B cell (primary cell): ENCODE results near the gene HLX. TPM values are rescaled to one million over a fixed set of nuclear protein-coding genes. Genes with fewer than 3 reads are reported as not detected.

Experiments used
- ATAC-seq: fragments of 200-7000 bp; cut with Tn5 transposase; one replicate; pipeline ENCODE4 v1.10.0; 2021; ENCODE audit warnings: low read depth, mild to moderate bottlenecking, moderate number of reproducible peaks, moderate library complexity
- CTCF ChIA-PET: fragments of 350-600 bp; sonication (Branson Sonifier 250); formaldehyde crosslinking; loops from one replicate; lab custom pipeline; 2021; ENCODE audit warnings: antibody characterized with exemption, inconsistent platforms; lab: Charles Lee
- POLR2A ChIA-PET: fragments of 350-600 bp; sonication (Branson Sonifier 250); formaldehyde crosslinking; loops from one replicate; lab custom pipeline; 2021; ENCODE audit warnings: antibody characterized with exemption; lab: Charles Lee
- DNase-seq: peaks from one replicate; pipeline ENCODE4 v3.0.0; 2013
- H2AFZ ChIP-seq: 2 replicates; pipeline ENCODE4 v1.6.1; 2012; ENCODE audit warnings: mild to moderate bottlenecking, low read depth, low read length; ENCODE audit not compliant: insufficient read depth, poor library complexity, severe bottlenecking
- H3K27ac ChIP-seq, 2 donors: 1 replicate in 1 of 2; 2 replicates in 1 of 2; pipeline ENCODE4 v1.5.1; 2012 to 2013; ENCODE audit warnings: low read length in 2 of 2, mild to moderate bottlenecking in 2 of 2, moderate library complexity in 1 of 2
- H3K27me3 ChIP-seq, 4 experiments: fragments of 200-600 bp in 1 of 4; sonication (generic) in 1 of 4; replicated peaks in 1 of 4; 1 replicate in 2 of 4; 2 replicates in 2 of 4; pipeline versions ENCODE4 v1.6.1 to v1.7.0; 2013 to 2016; ENCODE audit warnings: low read length in 3 of 4, mild to moderate bottlenecking in 2 of 4, mixed read lengths in 1 of 4, moderate library complexity in 1 of 4; ENCODE audit not compliant: insufficient read depth in 4 of 4, control insufficient read depth in 3 of 4; ENCODE audit errors: control extremely low read depth in 1 of 4
- H3K36me3 ChIP-seq, 2 experiments: replicated peaks in 1 of 2; 1 replicate in 1 of 2; 2 replicates in 1 of 2; pipeline versions ENCODE4 v1.6.1 to v1.7.1; 2013; ENCODE audit warnings: low read length in 1 of 2; ENCODE audit not compliant: insufficient read depth in 2 of 2, control insufficient read depth in 1 of 2; ENCODE audit errors: control extremely low read depth in 1 of 2, extremely low read depth in 1 of 2
- H3K4me1 ChIP-seq, 2 donors: fragments of 200-600 bp in 1 of 2; sonication (generic) in 1 of 2; 1 replicate in 1 of 2; 2 replicates in 1 of 2; pipeline versions ENCODE4 v1.5.1 to v1.6.1; 2013 to 2017; ENCODE audit warnings: low read length in 2 of 2; ENCODE audit not compliant: control insufficient read depth in 2 of 2, insufficient read depth in 2 of 2
- H3K4me2 ChIP-seq: replicated peaks from 2 replicates; pipeline ENCODE3; 2012; ENCODE audit warnings: mild to moderate bottlenecking, low read depth, low read length; ENCODE audit not compliant: poor library complexity, severe bottlenecking
- H3K4me3 ChIP-seq, 5 experiments: fragments of 200-600 bp in 1 of 5; sonication (generic) in 1 of 5; 1 replicate in 3 of 5; 2 replicates in 2 of 5; pipeline versions ENCODE4 v1.5.1 to v1.7.0; 2011 to 2016; ENCODE audit warnings: low read length in 4 of 5, mild to moderate bottlenecking in 4 of 5, low read depth in 2 of 5, control low read depth in 1 of 5, moderate library complexity in 1 of 5; ENCODE audit not compliant: insufficient read depth in 1 of 5; ENCODE audit errors: control extremely low read depth in 1 of 5, extremely low read depth in 1 of 5
- H3K79me2 ChIP-seq: fragments of 200-600 bp; sonication (generic); one replicate; pipeline ENCODE4 v1.6.0; 2016; ENCODE audit warnings: low read length; ENCODE audit not compliant: control insufficient read depth, insufficient read depth
- H3K9ac ChIP-seq: fragments of 200-600 bp; sonication (generic); 2 replicates; pipeline ENCODE4 v1.6.1; 2017; ENCODE audit warnings: mild to moderate bottlenecking, low read length, moderate library complexity
- H3K9me3 ChIP-seq, 3 donors: one replicate each; pipeline versions ENCODE4 v1.6.1 to v1.7.1; 2013; ENCODE audit warnings: low read length in 2 of 3; ENCODE audit not compliant: control insufficient read depth in 2 of 3, insufficient read depth in 1 of 3; ENCODE audit errors: control extremely low read depth in 1 of 3
- H4K20me1 ChIP-seq: 2 replicates; pipeline ENCODE4 v1.6.0; 2012; ENCODE audit warnings: mild to moderate bottlenecking, low read length; ENCODE audit not compliant: insufficient read depth, control insufficient read depth, poor library complexity, severe bottlenecking
- H3K27ac Mint-ChIP-seq: one replicate; pipeline ENCODE4 v1.8.0; 2021; ENCODE audit warnings: mixed read lengths
- H3K27me3 Mint-ChIP-seq: one replicate; pipeline ENCODE4 v1.8.0; 2021; ENCODE audit warnings: mixed read lengths
- H3K4me1 Mint-ChIP-seq: one replicate; pipeline ENCODE4 v1.8.0; 2021; ENCODE audit warnings: mixed read lengths
- H3K4me3 Mint-ChIP-seq: one replicate; pipeline ENCODE4 v1.8.0; 2021; ENCODE audit warnings: mixed read lengths
- H3K9me3 Mint-ChIP-seq: one replicate; pipeline ENCODE4 v1.8.0; 2022; ENCODE audit warnings: mixed read lengths; ENCODE audit not compliant: insufficient read depth
- CTCF ChIP-seq: fragments of 200-600 bp; IDR thresholded peaks from one replicate; pipeline ENCODE4 v1.8.0; 2022; ENCODE audit warnings: antibody characterized with exemption, mild to moderate bottlenecking
- EZH2 ChIP-seq: IDR thresholded peaks from 2 replicates; pipeline ENCODE4 v1.6.1; 2012; ENCODE audit warnings: borderline replicate concordance, low read depth, mild to moderate bottlenecking, moderate library complexity, low read length; ENCODE audit not compliant: insufficient read depth, poor library complexity, severe bottlenecking
- WGBS: methylation state at CpG from one replicate; pipeline ENCODE4 v1.1.5; 2013; ENCODE audit warnings: missing lambda C conversion rate; ENCODE audit not compliant: insufficient coverage; 5-methylcytosine and 5-hydroxymethylcytosine counted together
- intact Hi-C: fragments of 100-400 bp; cut with micrococcal nuclease; formaldehyde crosslinking; loops from one replicate; pipeline ENCODE4 v1.10.0; 2022
- polyA plus RNA-seq: library from polyadenylated mRNA; depleted of rRNA; stranded (reverse); fragments of >200 nt; gene quantifications from 2 replicates; pipeline ENCODE4 v1.2.3, GENCODE V29; 2012
- total RNA-seq, 2 donors: library from RNA; stranded (reverse); fragments of 120-200 nt in 1 of 2; gene quantifications; 1 replicate in 1 of 2; 2 replicates in 1 of 2; pipeline versions ENCODE4 v1.2.3 to v1.2.4, GENCODE V29; 2013 to 2022

HLX gene
- total and polyA plus RNA-seq, 2 donors (not counting 1 experiment from before 2014, with no cell fraction given) = 3.4 to 9.1 TPM

GRCh38 chr1:220918285-220918951 is 39.2 kb downstream of the HLX start:
- Histone ChIP-seq H3K36me3 (no peaks in the 10 kb centered on the region), H3K4me1 (peaks cover 8% of the 10 kb centered on the region in 2 donors), H3K4me2 (no peak overlapping the region), H3K4me3 (no peak overlapping the region), H3K79me2 (no peaks in the 10 kb centered on the region), H3K9me3 (no peaks in the 10 kb centered on the region), H3K27me3 (peaks cover 0 to 9% (median 4%) of the 10 kb centered on the region in 4 experiments), H3K27ac (no peak overlapping the region), H2AFZ (no peak overlapping the region), H3K9ac (no peak overlapping the region), H4K20me1 (no peaks in the 10 kb centered on the region)
- no peak for TF ChIP-seq EZH2
- no peak for TF ChIP-seq CTCF
- Mint-ChIP-seq H3K9me3 (no peaks in the 10 kb centered on the region), H3K27ac (no peak overlapping the region), H3K27me3 (peaks cover 16% of the 10 kb centered on the region), H3K4me3 (no peak overlapping the region), H3K4me1 (peaks cover 15% of the 10 kb centered on the region)
- ATAC-seq (no peak), DNase-seq (no peak)
- no CpG with 5 or more reads among the region's 1 CpG for WGBS
- POLR2A ChIA-PET = no interaction called here
- intact Hi-C loops = no loop called here
- CTCF ChIA-PET = interaction anchor here (1.1 to 1.6 kb wide), 2 partner anchors 9 to 10 kb away, joined by 3 read pairs; no protein-coding TSS in a partner anchor

GRCh38 chr1:220920967-220921366 is 41.7 kb downstream of the HLX start:
- no peak for TF ChIP-seq CTCF
- TF ChIP-seq EZH2 = no peak
- Histone ChIP-seq H3K4me1 (no peaks in the 10 kb centered on the region), H3K4me2 (no peak overlapping the region), H3K4me3 (no peak overlapping the region), H3K9ac (no peak overlapping the region), H3K27ac (no peak overlapping the region), H3K9me3 (no peaks in the 10 kb centered on the region), H2AFZ (no peak overlapping the region), H4K20me1 (no peaks in the 10 kb centered on the region), H3K36me3 (no peaks in the 10 kb centered on the region), H3K27me3 (no peaks in the 10 kb centered on the region), H3K79me2 (no peaks in the 10 kb centered on the region)
- H3K4me1 Mint-ChIP-seq = peaks cover 4% of the 10 kb centered on the region
- no peak overlapping the region for H3K27ac Mint-ChIP-seq
- DNase-seq = no peak
- POLR2A ChIA-PET = no interaction called here
- intact Hi-C loops = no loop called here
- no peaks in the 10 kb centered on the region for H3K9me3 Mint-ChIP-seq
- no CpG with 5 or more reads among the region's 2 CpGs for WGBS
- H3K4me3 Mint-ChIP-seq = no peak overlapping the region
- CTCF ChIA-PET = interaction anchor here (0.6 kb wide), 1 partner anchor 1300 kb away, joined by 4 read pairs; no protein-coding TSS in a partner anchor
- H3K27me3 Mint-ChIP-seq = peaks cover 14% of the 10 kb centered on the region
- no peak for ATAC-seq
